ENCODE data around the gene TREX2. TPM values are rescaled to one million over a fixed set of nuclear protein-coding genes. Genes with fewer than 3 reads are reported as not detected.

TREX2 gene
- total and polyA plus RNA-seq, 4 donors = 0.61 to 1.2 (median 0.64) TPM

GRCh38 chrX:153434801-153435200 is 11.1 kb downstream of the TREX2 start:
- no peaks in the 10 kb centered on the region for H3K4me1 ChIP-seq (ENCODE audit: control insufficient read depth in 5 of 5, insufficient read depth in 5 of 5, low read length in 5 of 5)
- H3K27ac ChIP-seq (ENCODE audit: low read depth in 1 of 2, low read length in 1 of 2) = no peak overlapping the region
- peaks cover 0 to 8% (median 0%) of the 10 kb centered on the region in 3 donors for H3K27me3 ChIP-seq (ENCODE audit: control insufficient read depth in 3 of 3, insufficient read depth in 3 of 3, low read length in 2 of 3)
- TF ChIP-seq CTCF (IDR thresholded peaks at IDR 0.05; ENCODE audit: control extremely low read depth, extremely low read depth) = no peak
- H3K9me3 ChIP-seq (ENCODE audit: control insufficient read depth in 4 of 4, insufficient read depth in 3 of 4, low read length in 3 of 4) = peaks cover 0 to 21% (median 2%) of the 10 kb centered on the region in 4 donors
- no peak overlapping the region for H3K4me3 ChIP-seq
- 84 to 97% methylated on average over 8 of the region's 8 CpGs for WGBS, 2 donors
- DNase-seq (no peak), ATAC-seq (ENCODE audit: insufficient read depth, low FRiP score) (no peak)
- H3K36me3 ChIP-seq (ENCODE audit: control insufficient read depth in 4 of 4, insufficient read depth in 4 of 4, low read length in 4 of 4) = no peaks in the 10 kb centered on the region
- H3K9ac ChIP-seq (ENCODE audit: insufficient read depth in 1 of 2, low read length in 2 of 2) = no peak overlapping the region

GRCh38 chrX:153433781-153434285 is 12.0 kb downstream of the TREX2 start:
- Histone ChIP-seq H3K9ac (ENCODE audit: insufficient read depth in 1 of 2, low read length in 2 of 2) (no peak overlapping the region), H3K36me3 (ENCODE audit: control insufficient read depth in 4 of 4, insufficient read depth in 4 of 4, low read length in 4 of 4) (no peaks in the 10 kb centered on the region), H3K4me1 (ENCODE audit: control insufficient read depth in 5 of 5, insufficient read depth in 5 of 5, low read length in 5 of 5) (no peaks in the 10 kb centered on the region), H3K4me3 (no peak overlapping the region), H3K27ac (ENCODE audit: low read depth in 1 of 2, low read length in 1 of 2) (no peak overlapping the region), H3K27me3 (ENCODE audit: control insufficient read depth in 3 of 3, insufficient read depth in 3 of 3, low read length in 2 of 3) (peaks cover 0 to 8% (median 0%) of the 10 kb centered on the region in 3 donors), H3K9me3 (ENCODE audit: control insufficient read depth in 4 of 4, insufficient read depth in 3 of 4, low read length in 3 of 4) (peaks cover 0 to 18% (median 2%) of the 10 kb centered on the region in 4 donors)
- ATAC-seq (ENCODE audit: insufficient read depth, low FRiP score) (no peak), DNase-seq (no peak)
- TF ChIP-seq CTCF (IDR thresholded peaks at IDR 0.05; ENCODE audit: control extremely low read depth, extremely low read depth) = no peak
- WGBS, 2 donors = 87 to 94% methylated on average over 15 to 17 of the region's 17 CpGs

- DNase-seq = no peak
These were observed 12.6 kb downstream of the TREX2 start for GRCh38 chrX:153433161-153433680.

More at GRCh38 chrX:153433161-153433680, 12.6 kb downstream of the TREX2 start:
- Histone ChIP-seq H3K36me3 (ENCODE audit: control insufficient read depth in 4 of 4, insufficient read depth in 4 of 4, low read length in 4 of 4) (no peaks in the 10 kb centered on the region), H3K4me1 (ENCODE audit: control insufficient read depth in 5 of 5, insufficient read depth in 5 of 5, low read length in 5 of 5) (no peaks in the 10 kb centered on the region), H3K27ac (ENCODE audit: low read depth in 1 of 2, low read length in 1 of 2) (no peak overlapping the region), H3K27me3 (ENCODE audit: control insufficient read depth in 3 of 3, insufficient read depth in 3 of 3, low read length in 2 of 3) (peaks cover 0 to 8% (median 0%) of the 10 kb centered on the region in 3 donors), H3K9me3 (ENCODE audit: control insufficient read depth in 4 of 4, insufficient read depth in 3 of 4, low read length in 3 of 4) (peaks cover 0 to 16% (median 2%) of the 10 kb centered on the region in 4 donors), H3K4me3 (no peak overlapping the region), H3K9ac (ENCODE audit: insufficient read depth in 1 of 2, low read length in 2 of 2) (no peak overlapping the region)
- WGBS, 2 donors = 76 to 84% methylated on average over 8 to 12 of the region's 12 CpGs
- TF ChIP-seq CTCF (IDR thresholded peaks at IDR 0.05; ENCODE audit: control extremely low read depth, extremely low read depth) = no peak
- no peak for ATAC-seq (ENCODE audit: insufficient read depth, low FRiP score)

All from lung (tissue), 12 donors.